BJ (cell line): Measurements from ENCODE around the gene SFMBT1. TPM values are rescaled to one million over a fixed set of nuclear protein-coding genes. Genes with fewer than 3 reads are reported as not detected.

Experiments
- CTCF ChIA-PET: fragments of 350-600 bp; formaldehyde crosslinking; extraction: SDS; loops from one replicate; lab custom pipeline; 2021; ENCODE audit warnings: antibody characterized with exemption, inconsistent platforms; lab: Yijun Ruan, JAX
- POLR2A ChIA-PET: fragments of 300-600 bp; sonication (Branson Sonifier 250); formaldehyde crosslinking; extraction: SDS; loops from one replicate; lab custom pipeline; 2021; ENCODE audit warnings: antibody characterized with exemption; lab: Charles Lee
- DNase-seq: peaks from one replicate; pipeline ENCODE4 v3.0.0-alpha.2; 2011; ENCODE audit warnings: low read depth
- H3K27me3 ChIP-seq: 2 replicates; pipeline ENCODE4 v1.6.0; 2011; ENCODE audit warnings: low read length; ENCODE audit not compliant: control insufficient read depth, insufficient read depth
- H3K36me3 ChIP-seq: 2 replicates; pipeline ENCODE4 v1.5.1; 2011; ENCODE audit warnings: low read length; ENCODE audit not compliant: control insufficient read depth, insufficient read depth
- H3K4me3 ChIP-seq: 2 replicates; pipeline ENCODE4 v1.5.1; 2011; ENCODE audit warnings: low read depth, mild to moderate bottlenecking, control low read depth, low read length
- CTCF ChIP-seq: IDR thresholded peaks from 2 replicates; pipeline ENCODE4 v1.5.1; 2011; ENCODE audit warnings: low read depth, mild to moderate bottlenecking, control low read depth, inconsistent platforms, low read length, moderate library complexity; ENCODE audit not compliant: insufficient read depth
- polyA plus RNA-seq: library from polyadenylated mRNA; depleted of rRNA; stranded (reverse); fragments of >200 nt; gene quantifications from 2 replicates; pipeline ENCODE4 v1.2.3, GENCODE V29; 2011

The SFMBT1 gene
- polyA plus RNA-seq, 1 experiment = 2.1 TPM

- Histone ChIP-seq H3K36me3 (0 out of 2 replicates have a peak, but pooled peaks cover 2% of the 10 kb centered on the region), H3K27me3 (no peaks in the 10 kb centered on the region), H3K4me3 (no peak overlapping the region)
- TF ChIP-seq CTCF = no peak
- no peak for DNase-seq
- CTCF ChIA-PET = interaction anchor here (0.8 to 1.5 kb wide), 3 partner anchors 17 to 451 kb away, joined by 3 to 4 read pairs (median 3); no protein-coding TSS in a partner anchor
- POLR2A ChIA-PET = no interaction called here
Measured at GRCh38 chr3:52879090-52879489, 166.8 kb downstream of the SFMBT1 start.

- Histone ChIP-seq H3K27me3 (no peaks in the 10 kb centered on the region), H3K4me3 (no peak overlapping the region), H3K36me3 (0 out of 2 replicates have a peak, but pooled peaks cover 2% of the 10 kb centered on the region)
- TF ChIP-seq CTCF = no peak
- POLR2A ChIA-PET = no interaction called here
- no peak for DNase-seq
- CTCF ChIA-PET = no interaction called here
Measured at GRCh38 chr3:52877085-52877484, 168.8 kb downstream of the SFMBT1 start.

- POLR2A ChIA-PET = no interaction called here
- Histone ChIP-seq H3K4me3 (no peak overlapping the region), H3K36me3 (0 out of 2 replicates have a peak, but pooled peaks cover 2% of the 10 kb centered on the region), H3K27me3 (no peaks in the 10 kb centered on the region)
- no peak for TF ChIP-seq CTCF
- DNase-seq = no peak
- CTCF ChIA-PET = interaction anchor here (1.2 kb wide), 1 partner anchor 24 kb away, joined by 3 read pairs; no protein-coding TSS in a partner anchor
Measured at GRCh38 chr3:52874864-52875587, 170.8 kb downstream of the SFMBT1 start.

GRCh38 chr3:52874160-52874701 is 171.6 kb downstream of the SFMBT1 start:
- no peak for DNase-seq
- Histone ChIP-seq H3K4me3 (no peak overlapping the region), H3K36me3 (0 out of 2 replicates have a peak, but pooled peaks cover 2% of the 10 kb centered on the region), H3K27me3 (no peaks in the 10 kb centered on the region)
- no peak for TF ChIP-seq CTCF
- POLR2A ChIA-PET = no interaction called here
- CTCF ChIA-PET = interaction anchor here (1.0 to 1.2 kb wide), 2 partner anchors 13 to 23 kb away, joined by 3 read pairs; no protein-coding TSS in a partner anchor

- ChIA-PET POLR2A (no interaction called here), CTCF (interaction anchor here (1.0 kb wide), 1 partner anchor 13 kb away, joined by 3 read pairs; no protein-coding TSS in a partner anchor)
- H3K27me3 ChIP-seq = no peaks in the 10 kb centered on the region
- H3K36me3 ChIP-seq = no peaks in the 10 kb centered on the region
- no peak for DNase-seq
- H3K4me3 ChIP-seq = no peak overlapping the region
- no peak for TF ChIP-seq CTCF
Measured at GRCh38 chr3:52873433-52874159, 172.3 kb downstream of the SFMBT1 start.
